Daoy (cell line): ENCODE measurements around the gene ERGIC1. TPM values are rescaled to one million over a fixed set of nuclear protein-coding genes. Genes with fewer than 3 reads are reported as not detected.
"Not testable (repeated sequence)": the region's sequence is repeated elsewhere in the genome, so short reads cannot be mapped to it uniquely, and the experiment has no call there.

Experiments used
- DNase-seq: peaks from one replicate; pipeline ENCODE4 v3.0.0-alpha.2; 2015; ENCODE audit warnings: low read depth
- total RNA-seq: library from RNA; depleted of rRNA; stranded (reverse); fragments of >200 nt; shearing (Covaris generic); gene quantifications from 2 replicates; pipeline ENCODE4 v1.2.3, GENCODE V29; 2014

The ERGIC1 gene
- total RNA-seq, 1 experiment from 2014 or later: 77.2 TPM

- DNase-seq: no peak
Observed at GRCh38 chr5:172846677-172847076, 12.6 kb downstream of the ERGIC1 start.

- not testable (repeated sequence) for DNase-seq
Observed at GRCh38 chr5:172847584-172847983, 13.5 kb downstream of the ERGIC1 start.

- no peak for DNase-seq
Observed at GRCh38 chr5:172848419-172848818, 14.4 kb downstream of the ERGIC1 start.

- DNase-seq: peak; percentile 80
Observed at GRCh38 chr5:172849606-172850453, 15.8 kb downstream of the ERGIC1 start.

- DNase-seq: no peak
Observed at GRCh38 chr5:172850454-172850797, 16.4 kb downstream of the ERGIC1 start.

- not testable (repeated sequence) for DNase-seq
Observed at GRCh38 chr5:172851254-172851653, 17.2 kb downstream of the ERGIC1 start.

- DNase-seq: no peak
Observed at GRCh38 chr5:172852490-172853354, 18.7 kb downstream of the ERGIC1 start.

- peak; percentile 43 for DNase-seq
Observed at GRCh38 chr5:172853355-172853975, 19.4 kb downstream of the ERGIC1 start.

- no peak for DNase-seq
Observed at GRCh38 chr5:172854451-172854871, 20.4 kb downstream of the ERGIC1 start.

GRCh38 chr5:172854971-172855370 lies 20.9 kb downstream of the ERGIC1 start:
- no peak for DNase-seq

- DNase-seq: peak; percentile 43
Observed at GRCh38 chr5:172855597-172856292, 21.7 kb downstream of the ERGIC1 start.

- no peak for DNase-seq
Observed at GRCh38 chr5:172856336-172856735, 22.3 kb downstream of the ERGIC1 start.

GRCh38 chr5:172857982-172858381 lies 23.9 kb downstream of the ERGIC1 start:
- no peak for DNase-seq

GRCh38 chr5:172858511-172858989 lies 24.5 kb downstream of the ERGIC1 start:
- DNase-seq: no peak

- peak; percentile 67 for DNase-seq
Observed at GRCh38 chr5:172858990-172859811, 25.1 kb downstream of the ERGIC1 start.

- DNase-seq: no peak
Observed at GRCh38 chr5:172859966-172860365, 25.9 kb downstream of the ERGIC1 start.

GRCh38 chr5:172860520-172861443 lies 26.7 kb downstream of the ERGIC1 start:
- peak; percentile 27 for DNase-seq

- no peak for DNase-seq
Observed at GRCh38 chr5:172861461-172861860, 27.4 kb downstream of the ERGIC1 start.

- DNase-seq: no peak
Observed at GRCh38 chr5:172862165-172862801, 28.2 kb downstream of the ERGIC1 start.
